HepG2 (cell line): ENCODE results near the gene MYOM1. TPM values are rescaled to one million over a fixed set of nuclear protein-coding genes. Genes with fewer than 3 reads are reported as not detected.

Experiments
- CCAR2 ChIP-seq: fragments of 200-400 bp; formaldehyde crosslinking; optimal IDR thresholded peaks from 2 replicates; pipeline ENCODE3; 2018; ENCODE audit warnings: low read depth, mild to moderate bottlenecking, low read length, moderate library complexity
- EP300 ChIP-seq, 3 experiments: sonication (generic) in 1 of 3; formaldehyde crosslinking in 1 of 3; IDR thresholded peaks; 2 replicates each; pipeline versions ENCODE4 v1.5.1 to v1.6.1; 2011 to 2020; ENCODE audit warnings: low read depth in 2 of 3, low read length in 2 of 3, borderline replicate concordance in 1 of 3, improper control_type of control experiment in 1 of 3, mild to moderate bottlenecking in 1 of 3, missing genetic modification reagents in 1 of 3, moderate library complexity in 1 of 3
- GABPA ChIP-seq, 2 experiments: IDR thresholded peaks; 2 replicates each; pipeline ENCODE4 v1.6.1; 2011 to 2016; ENCODE audit warnings: low read depth in 2 of 2, low read length in 1 of 2, missing biosample characterization in 1 of 2, missing genetic modification characterization in 1 of 2
- HMG20A ChIP-seq: IDR thresholded peaks from 2 replicates; pipeline ENCODE4 v1.6.1; 2016; ENCODE audit warnings: borderline replicate concordance
- IKZF4 ChIP-seq: sonication (generic); formaldehyde crosslinking; IDR thresholded peaks from 2 replicates; pipeline ENCODE4 v1.5.1; 2020; ENCODE audit warnings: borderline replicate concordance, mild to moderate bottlenecking, low read depth, missing genetic modification reagents; ENCODE audit errors: not compliant biosample characterization
- KLF12 ChIP-seq: sonication (generic); formaldehyde crosslinking; IDR thresholded peaks from 2 replicates; pipeline ENCODE4 v1.4.0; 2020; ENCODE audit warnings: missing genetic modification reagents, borderline replicate concordance
- MBD4 ChIP-seq: IDR thresholded peaks from 2 replicates; pipeline ENCODE4 v1.6.1; 2012; ENCODE audit warnings: low read length, inconsistent platforms, borderline replicate concordance
- MZF1 ChIP-seq: sonication (generic); formaldehyde crosslinking; IDR thresholded peaks from 2 replicates; pipeline ENCODE4 v1.8.1; 2023; ENCODE audit warnings: mild to moderate bottlenecking, missing genetic modification reagents, borderline replicate concordance
- PHF21A ChIP-seq: sonication (generic); formaldehyde crosslinking; IDR thresholded peaks from 2 replicates; pipeline ENCODE4 v1.5.0; 2020; ENCODE audit warnings: mild to moderate bottlenecking, missing genetic modification reagents
- PPARG ChIP-seq: conservative IDR thresholded peaks from 2 replicates; pipeline ENCODE4 v1.6.1; 2016; ENCODE audit warnings: missing biosample characterization, missing genetic modification reagents
- PRPF4 ChIP-seq: fragments of 200-400 bp; formaldehyde crosslinking; IDR thresholded peaks from 2 replicates; pipeline ENCODE4 v1.6.1; 2016; ENCODE audit warnings: low read length, low read depth; ENCODE audit not compliant: poor library complexity, severe bottlenecking
- SMAD1 ChIP-seq: sonication (generic); formaldehyde crosslinking; IDR thresholded peaks from 2 replicates; pipeline ENCODE4 v1.4.0; 2020; ENCODE audit warnings: missing genetic modification reagents, low read depth, mild to moderate bottlenecking, borderline replicate concordance
- SOX6 ChIP-seq, 2 experiments: fragments of 450-650 bp in 1 of 2; sonication (generic) in 1 of 2; formaldehyde crosslinking in 1 of 2; IDR thresholded peaks; 2 replicates each; pipeline versions ENCODE4 v1.4.0 to v1.6.1; 2017 to 2020; ENCODE audit warnings: antibody characterized with exemption in 1 of 2, mild to moderate bottlenecking in 1 of 2, missing genetic modification reagents in 1 of 2
- STAG1 ChIP-seq: sonication (generic); formaldehyde crosslinking; IDR thresholded peaks from 2 replicates; pipeline ENCODE4 v1.4.0; 2020; ENCODE audit warnings: missing genetic modification reagents
- THAP11 ChIP-seq: IDR thresholded peaks from 2 replicates; pipeline ENCODE4 v1.6.1; 2016; ENCODE audit warnings: missing biosample characterization, missing genetic modification reagents
- ZFP62 ChIP-seq: sonication (generic); formaldehyde crosslinking; IDR thresholded peaks from 2 replicates; pipeline ENCODE4 v1.4.0; 2020; ENCODE audit warnings: missing genetic modification reagents
- ZNF775 ChIP-seq: sonication (generic); formaldehyde crosslinking; IDR thresholded peaks from 2 replicates; pipeline ENCODE4 v1.4.0; 2020; ENCODE audit warnings: missing genetic modification reagents, mild to moderate bottlenecking, moderate library complexity, borderline replicate concordance
- ZNF780A ChIP-seq: sonication (generic); formaldehyde crosslinking; IDR thresholded peaks from 2 replicates; pipeline ENCODE4 v1.8.0; 2022; ENCODE audit warnings: mild to moderate bottlenecking, missing genetic modification reagents, moderate library complexity
- ZSCAN20 ChIP-seq: sonication (generic); formaldehyde crosslinking; IDR thresholded peaks from 2 replicates; pipeline ENCODE4 v1.4.0; 2020; ENCODE audit warnings: missing genetic modification reagents, mild to moderate bottlenecking, borderline replicate concordance
- polyA plus RNA-seq, 8 experiments: library from polyadenylated mRNA; depleted of rRNA in 3 of 8; stranded (reverse) in 7 of 8; unstranded in 1 of 8; fragments of >200 nt; fragmentation: Illumina TruSeq in 4 of 8; extraction: Trizol in 4 of 8; gene quantifications; 2 replicates each; pipeline versions ENCODE4 v1.2.1 to v1.2.3, GENCODE V29; 2011 to 2016; ENCODE audit warnings: low read depth in 4 of 8, missing spikeins in 1 of 8, mixed read lengths in 1 of 8; ENCODE audit not compliant: insufficient read depth in 1 of 8
- total RNA-seq, 5 experiments: library from RNA; depleted of rRNA; stranded (reverse); fragments of >200 nt; fragmentation: Illumina TruSeq; extraction: Trizol; gene quantifications; 2 replicates each; pipeline ENCODE4 v1.2.3, GENCODE V29; 2016; ENCODE audit warnings: low read depth in 1 of 5
- TF ChIP-seq, protein P1 (sequence below): sonication (generic); formaldehyde crosslinking; IDR thresholded peaks from 2 replicates; pipeline ENCODE4 v1.4.0; 2020; ENCODE audit warnings: missing genetic modification reagents
- TF ChIP-seq, protein P2 (sequence below): sonication (generic); formaldehyde crosslinking; IDR thresholded peaks from 2 replicates; pipeline ENCODE4 v1.4.0; 2020; ENCODE audit warnings: mild to moderate bottlenecking, missing genetic modification reagents, borderline replicate concordance
- TF ChIP-seq, protein P3 (sequence below): IDR thresholded peaks from 2 replicates; pipeline ENCODE4 v1.6.1; 2018; ENCODE audit warnings: missing genetic modification reagents

Gene MYOM1
- total and polyA plus RNA-seq, 2 of the 13 experiments (the other 11 are each of a cell fraction or from before 2014, with no cell fraction given), result 0.46 to 0.98 TPM

DNA sequence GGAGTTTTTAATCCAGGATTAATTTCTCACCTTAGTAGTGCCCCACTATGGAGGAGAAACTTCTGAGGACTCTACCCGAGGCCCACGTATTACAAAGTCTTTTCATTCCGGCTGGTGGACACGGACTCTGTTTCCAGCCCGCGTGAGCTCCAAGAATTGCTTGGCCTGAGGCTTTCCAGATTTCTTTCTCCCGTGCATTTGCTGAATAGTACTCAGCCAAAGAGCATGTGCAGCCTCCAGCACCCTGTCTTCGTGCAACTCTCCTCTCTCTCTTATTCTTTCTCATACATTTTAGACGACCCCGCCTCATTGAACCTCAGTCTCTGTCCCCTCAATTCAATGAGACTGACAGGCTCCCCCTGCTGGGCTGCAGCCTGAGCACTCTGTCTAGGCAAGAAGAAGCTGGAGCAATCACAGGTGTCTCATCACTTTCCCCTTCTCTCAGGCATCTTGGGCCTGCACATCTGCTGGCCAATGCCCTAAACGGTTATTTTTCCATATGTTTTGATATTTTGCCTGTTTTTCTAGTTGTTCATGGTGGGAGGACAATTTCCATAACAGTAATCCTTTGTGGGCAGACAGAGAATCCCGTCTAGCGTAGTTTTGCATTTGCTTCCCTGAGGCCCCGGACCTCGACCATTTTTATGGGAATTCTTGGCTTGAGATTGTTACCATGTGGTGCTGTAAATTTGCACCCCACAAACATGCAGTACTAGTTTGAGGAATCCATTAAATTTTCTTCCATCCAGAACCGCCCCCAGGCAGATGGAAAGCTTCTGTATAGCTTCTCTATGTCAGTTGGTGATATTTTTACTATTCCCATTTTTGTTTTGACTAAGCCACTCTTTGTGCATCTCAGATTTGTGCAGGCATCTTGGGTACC lies 156.7 kb downstream of the MYOM1 start (continued):
- TF ChIP-seq SMAD1 (CRISPR knock-in tag) (no peak), MBD4 (no peak), KLF12 (CRISPR knock-in tag) (peak; percentile 88; the same call in 1 of the 2 replicates), PHF21A (CRISPR knock-in tag) (peak; percentile 50; the same call in 1 of the 2 replicates), PPARG (peak; percentile 74; the same call in 1 of the 2 replicates), SOX6 (IDR thresholded peaks at IDR 0.05) (no peak), SOX6 (CRISPR knock-in tag; IDR thresholded peaks at IDR 0.05) (peak; percentile 47), IKZF4 (CRISPR knock-in tag) (no peak), MZF1 (CRISPR knock-in tag) (no peak), GABPA (IDR thresholded peaks at IDR 0.05; ENCODE audit: low read depth, low read length) (no peak), GABPA (CRISPR knock-in tag; IDR thresholded peaks at IDR 0.05; ENCODE audit: low read depth) (peak; percentile 39), EP300 (IDR thresholded peaks at IDR 0.05; ENCODE audit: low read depth in 2 of 2, low read length in 2 of 2) (peak in 1 of 2 experiments; percentile 25; a peak in 1 of 4 replicates), EP300 (CRISPR knock-in tag; IDR thresholded peaks at IDR 0.05; ENCODE audit: borderline replicate concordance) (no peak), THAP11 (CRISPR knock-in tag) (no peak), HMG20A (CRISPR knock-in tag) (no peak), ZSCAN20 (CRISPR knock-in tag) (peak; percentile 82; the same call in 1 of the 2 replicates), ZNF775 (CRISPR knock-in tag) (no peak), CCAR2 (no peak), ZNF780A (CRISPR knock-in tag) (no peak), ZFP62 (no peak), STAG1 (CRISPR knock-in tag) (peak; percentile 85), PRPF4 (no peak)
- TF ChIP-seq, protein P1, sequence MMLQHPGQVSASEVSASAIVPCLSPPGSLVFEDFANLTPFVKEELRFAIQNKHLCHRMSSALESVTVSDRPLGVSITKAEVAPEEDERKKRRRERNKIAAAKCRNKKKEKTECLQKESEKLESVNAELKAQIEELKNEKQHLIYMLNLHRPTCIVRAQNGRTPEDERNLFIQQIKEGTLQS (CRISPR knock-in tag), result no peak
- TF ChIP-seq, protein P2, sequence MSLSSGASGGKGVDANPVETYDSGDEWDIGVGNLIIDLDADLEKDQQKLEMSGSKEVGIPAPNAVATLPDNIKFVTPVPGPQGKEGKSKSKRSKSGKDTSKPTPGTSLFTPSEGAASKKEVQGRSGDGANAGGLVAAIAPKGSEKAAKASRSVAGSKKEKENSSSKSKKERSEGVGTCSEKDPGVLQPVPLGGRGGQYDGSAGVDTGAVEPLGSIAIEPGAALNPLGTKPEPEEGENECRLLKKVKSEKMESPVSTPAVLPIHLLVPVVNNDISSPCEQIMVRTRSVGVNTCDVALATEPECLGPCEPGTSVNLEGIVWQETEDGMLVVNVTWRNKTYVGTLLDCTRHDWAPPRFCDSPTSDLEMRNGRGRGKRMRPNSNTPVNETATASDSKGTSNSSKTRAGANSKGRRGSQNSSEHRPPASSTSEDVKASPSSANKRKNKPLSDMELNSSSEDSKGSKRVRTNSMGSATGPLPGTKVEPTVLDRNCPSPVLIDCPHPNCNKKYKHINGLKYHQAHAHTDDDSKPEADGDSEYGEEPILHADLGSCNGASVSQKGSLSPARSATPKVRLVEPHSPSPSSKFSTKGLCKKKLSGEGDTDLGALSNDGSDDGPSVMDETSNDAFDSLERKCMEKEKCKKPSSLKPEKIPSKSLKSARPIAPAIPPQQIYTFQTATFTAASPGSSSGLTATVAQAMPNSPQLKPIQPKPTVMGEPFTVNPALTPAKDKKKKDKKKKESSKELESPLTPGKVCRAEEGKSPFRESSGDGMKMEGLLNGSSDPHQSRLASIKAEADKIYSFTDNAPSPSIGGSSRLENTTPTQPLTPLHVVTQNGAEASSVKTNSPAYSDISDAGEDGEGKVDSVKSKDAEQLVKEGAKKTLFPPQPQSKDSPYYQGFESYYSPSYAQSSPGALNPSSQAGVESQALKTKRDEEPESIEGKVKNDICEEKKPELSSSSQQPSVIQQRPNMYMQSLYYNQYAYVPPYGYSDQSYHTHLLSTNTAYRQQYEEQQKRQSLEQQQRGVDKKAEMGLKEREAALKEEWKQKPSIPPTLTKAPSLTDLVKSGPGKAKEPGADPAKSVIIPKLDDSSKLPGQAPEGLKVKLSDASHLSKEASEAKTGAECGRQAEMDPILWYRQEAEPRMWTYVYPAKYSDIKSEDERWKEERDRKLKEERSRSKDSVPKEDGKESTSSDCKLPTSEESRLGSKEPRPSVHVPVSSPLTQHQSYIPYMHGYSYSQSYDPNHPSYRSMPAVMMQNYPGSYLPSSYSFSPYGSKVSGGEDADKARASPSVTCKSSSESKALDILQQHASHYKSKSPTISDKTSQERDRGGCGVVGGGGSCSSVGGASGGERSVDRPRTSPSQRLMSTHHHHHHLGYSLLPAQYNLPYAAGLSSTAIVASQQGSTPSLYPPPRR (CRISPR knock-in tag), result no peak
- TF ChIP-seq, protein P3, sequence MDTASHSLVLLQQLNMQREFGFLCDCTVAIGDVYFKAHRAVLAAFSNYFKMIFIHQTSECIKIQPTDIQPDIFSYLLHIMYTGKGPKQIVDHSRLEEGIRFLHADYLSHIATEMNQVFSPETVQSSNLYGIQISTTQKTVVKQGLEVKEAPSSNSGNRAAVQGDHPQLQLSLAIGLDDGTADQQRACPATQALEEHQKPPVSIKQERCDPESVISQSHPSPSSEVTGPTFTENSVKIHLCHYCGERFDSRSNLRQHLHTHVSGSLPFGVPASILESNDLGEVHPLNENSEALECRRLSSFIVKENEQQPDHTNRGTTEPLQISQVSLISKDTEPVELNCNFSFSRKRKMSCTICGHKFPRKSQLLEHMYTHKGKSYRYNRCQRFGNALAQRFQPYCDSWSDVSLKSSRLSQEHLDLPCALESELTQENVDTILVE, result peak; percentile 25; the same call in 1 of the 2 replicates
